Measurements from ENCODE around the gene MRPL54. TPM values are rescaled to one million over a fixed set of nuclear protein-coding genes. Genes with fewer than 3 reads are reported as not detected.
A peak's percentile ranks its signal among the peaks of the same experiment; 100 is the strongest.
"Not testable (repeated sequence)": the region's sequence is repeated elsewhere in the genome, so short reads cannot be mapped to it uniquely, and the experiment has no call there.

MRPL54 gene
- total RNA-seq, 2 experiments from 2014 or later, result 76.9 to 81.5 TPM

GRCh38 chr19:3803114-3803888 is 40.8 kb downstream of the MRPL54 start:
- peaks cover 19% of the 10 kb centered on the region for H3K4me1 Mint-ChIP-seq
- H3K27me3 Mint-ChIP-seq, result no peaks in the 10 kb centered on the region
- DNase-seq, result no peak
- H3K36me3 Mint-ChIP-seq, result no peaks in the 10 kb centered on the region
- H3K4me3 Mint-ChIP-seq, result no peak overlapping the region
- no peaks in the 10 kb centered on the region for H3K9me3 Mint-ChIP-seq
- no peak overlapping the region for H3K27ac Mint-ChIP-seq

- Mint-ChIP-seq H3K4me3 (no peak overlapping the region), H3K27ac (no peak overlapping the region), H3K36me3 (no peaks in the 10 kb centered on the region), H3K4me1 (peaks cover 18% of the 10 kb centered on the region), H3K27me3 (no peaks in the 10 kb centered on the region), H3K9me3 (no peaks in the 10 kb centered on the region)
- DNase-seq, result no peak
Observed at GRCh38 chr19:3803986-3804385, 41.5 kb downstream of the MRPL54 start.

DNA sequence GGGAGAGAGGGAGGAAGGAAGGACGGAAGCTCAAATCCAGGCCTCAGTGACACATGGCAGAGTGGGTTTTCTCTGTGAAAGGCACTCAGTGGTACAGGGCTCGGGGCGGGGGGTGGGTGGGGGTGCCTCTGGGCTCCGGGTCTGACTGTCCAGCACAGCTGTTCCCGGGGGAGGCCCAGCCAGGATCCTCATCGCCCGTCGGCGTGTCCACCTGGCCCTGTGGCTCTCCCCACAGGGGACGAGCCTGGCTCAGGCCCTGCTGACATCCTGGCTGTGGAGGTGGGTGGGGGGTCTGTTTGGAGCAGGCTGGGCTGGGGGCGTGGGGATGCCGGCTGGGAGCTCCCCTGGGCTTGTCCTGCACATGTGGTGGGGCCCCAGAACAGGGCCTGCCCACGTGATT is 41.9 kb downstream of the MRPL54 start:
- DNase-seq, result no peak
- no peak overlapping the region for H3K4me3 Mint-ChIP-seq
- H3K9me3 Mint-ChIP-seq, result no peaks in the 10 kb centered on the region
- no peak overlapping the region for H3K27ac Mint-ChIP-seq
- no peaks in the 10 kb centered on the region for H3K36me3 Mint-ChIP-seq
- peaks cover 14% of the 10 kb centered on the region for H3K4me1 Mint-ChIP-seq
- H3K27me3 Mint-ChIP-seq, result no peaks in the 10 kb centered on the region

- no peak overlapping the region for H3K27ac Mint-ChIP-seq
- no peaks in the 10 kb centered on the region for H3K9me3 Mint-ChIP-seq
- no peaks in the 10 kb centered on the region for H3K27me3 Mint-ChIP-seq
- no peak overlapping the region for H3K4me3 Mint-ChIP-seq
- H3K4me1 Mint-ChIP-seq, result peaks cover 24% of the 10 kb centered on the region
- no peaks in the 10 kb centered on the region for H3K36me3 Mint-ChIP-seq
- no peak for DNase-seq
Observed at GRCh38 chr19:3805859-3806258, 43.4 kb downstream of the MRPL54 start.

- H3K27ac Mint-ChIP-seq, result no peak overlapping the region
- H3K4me1 Mint-ChIP-seq, result peaks cover 23% of the 10 kb centered on the region
- H3K4me3 Mint-ChIP-seq, result no peak overlapping the region
- H3K9me3 Mint-ChIP-seq, result no peaks in the 10 kb centered on the region
- H3K27me3 Mint-ChIP-seq, result no peaks in the 10 kb centered on the region
- DNase-seq, result no peak
- no peaks in the 10 kb centered on the region for H3K36me3 Mint-ChIP-seq
Observed at GRCh38 chr19:3807131-3807480, 44.6 kb downstream of the MRPL54 start.

DNA sequence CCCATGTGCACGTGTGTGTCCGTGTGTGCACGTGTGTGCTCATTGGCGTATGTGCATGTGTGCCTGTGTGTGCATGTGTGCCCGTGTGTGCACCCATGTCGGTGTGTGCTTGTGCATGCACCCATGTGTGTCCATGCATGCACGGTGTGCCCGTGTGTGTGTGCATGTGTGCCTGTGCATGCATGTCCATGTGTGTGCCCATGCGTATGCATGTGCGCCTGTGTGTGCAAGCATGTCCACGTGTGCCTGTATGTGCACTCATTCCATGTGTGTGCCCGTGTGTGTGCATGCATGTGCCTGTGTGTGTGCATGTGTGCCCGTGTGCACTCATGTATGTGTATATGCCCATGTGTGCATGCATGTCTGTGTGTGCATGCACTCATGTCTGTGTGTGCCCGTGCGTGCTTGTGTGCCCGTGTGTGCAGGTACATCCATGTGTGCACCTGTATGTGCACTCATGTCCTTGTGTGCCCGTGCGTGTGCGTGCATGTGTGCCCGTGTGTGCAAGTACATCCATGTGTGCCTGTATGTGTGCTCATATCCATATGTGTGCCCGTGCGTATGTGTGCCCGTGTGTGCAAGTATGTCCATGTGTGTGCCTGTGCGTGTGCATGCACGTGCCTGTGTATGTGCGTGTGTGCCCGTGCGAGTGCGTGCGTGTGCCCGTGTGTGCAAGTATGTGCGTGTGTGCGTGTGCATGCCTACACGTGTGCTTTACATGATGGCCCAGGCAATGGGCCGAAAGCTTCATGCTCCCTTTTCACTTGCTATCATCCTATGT is 45.3 kb downstream of the MRPL54 start:
- no peak for DNase-seq
- H3K36me3 Mint-ChIP-seq, result no peaks in the 10 kb centered on the region
- no peak overlapping the region for H3K4me3 Mint-ChIP-seq
- H3K9me3 Mint-ChIP-seq, result peaks cover 1% of the 10 kb centered on the region
- H3K27me3 Mint-ChIP-seq, result no peaks in the 10 kb centered on the region
- H3K4me1 Mint-ChIP-seq, result peaks cover 30% of the 10 kb centered on the region
- H3K27ac Mint-ChIP-seq, result no peak overlapping the region

- Mint-ChIP-seq H3K36me3 (no peaks in the 10 kb centered on the region), H3K27me3 (no peaks in the 10 kb centered on the region), H3K9me3 (peaks cover 1% of the 10 kb centered on the region), H3K4me1 (peaks cover 38% of the 10 kb centered on the region), H3K27ac (no peak overlapping the region), H3K4me3 (no peak overlapping the region)
- DNase-seq, result no peak
Observed at GRCh38 chr19:3808420-3809143, 46.1 kb downstream of the MRPL54 start.

DNA sequence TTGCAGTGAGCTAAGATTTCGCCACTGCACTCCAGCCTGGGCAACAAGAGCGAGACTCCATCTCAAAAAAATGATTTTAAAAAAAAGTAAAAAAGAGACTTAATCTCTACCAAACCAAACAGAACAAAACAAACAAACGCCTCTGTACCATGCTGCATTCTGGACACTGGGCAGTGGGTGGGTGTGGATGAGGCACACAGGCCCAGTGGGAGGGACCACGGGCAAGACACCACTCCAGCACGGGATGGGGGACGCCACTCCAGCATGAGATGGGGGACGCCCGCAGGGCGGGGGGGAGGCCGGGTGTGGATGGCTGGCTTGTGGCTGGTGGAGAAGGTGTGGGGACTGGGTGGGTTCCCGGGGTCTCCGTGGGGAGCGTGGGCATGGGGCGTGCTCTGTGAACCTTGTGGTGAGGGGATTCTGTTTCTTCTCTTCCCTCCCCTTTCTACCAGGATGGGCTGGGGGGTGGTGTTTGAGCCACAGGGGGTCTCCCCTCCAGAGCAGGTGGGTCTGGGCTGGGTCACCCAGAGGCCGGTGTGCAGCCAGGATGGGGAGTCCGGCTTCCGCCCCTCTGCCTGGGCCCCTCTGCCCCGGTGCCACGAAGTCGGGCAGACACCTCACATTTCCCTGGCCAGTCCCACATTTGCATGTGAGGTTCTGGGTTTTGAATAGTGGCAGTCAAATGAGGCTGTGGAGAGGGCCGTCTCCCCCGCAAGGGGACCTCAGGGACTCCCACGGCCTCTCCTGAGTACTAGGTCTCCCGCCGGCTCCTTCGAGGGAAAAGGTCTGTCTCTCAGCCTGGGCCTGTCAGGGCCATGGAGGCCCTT is 47.6 kb downstream of the MRPL54 start:
- H3K9me3 Mint-ChIP-seq, result peaks cover 1% of the 10 kb centered on the region
- H3K4me3 Mint-ChIP-seq, result no peak overlapping the region
- H3K27ac Mint-ChIP-seq, result no peak overlapping the region
- no peaks in the 10 kb centered on the region for H3K27me3 Mint-ChIP-seq
- H3K36me3 Mint-ChIP-seq, result no peaks in the 10 kb centered on the region
- peaks cover 47% of the 10 kb centered on the region for H3K4me1 Mint-ChIP-seq
- no peak for DNase-seq

DNA sequence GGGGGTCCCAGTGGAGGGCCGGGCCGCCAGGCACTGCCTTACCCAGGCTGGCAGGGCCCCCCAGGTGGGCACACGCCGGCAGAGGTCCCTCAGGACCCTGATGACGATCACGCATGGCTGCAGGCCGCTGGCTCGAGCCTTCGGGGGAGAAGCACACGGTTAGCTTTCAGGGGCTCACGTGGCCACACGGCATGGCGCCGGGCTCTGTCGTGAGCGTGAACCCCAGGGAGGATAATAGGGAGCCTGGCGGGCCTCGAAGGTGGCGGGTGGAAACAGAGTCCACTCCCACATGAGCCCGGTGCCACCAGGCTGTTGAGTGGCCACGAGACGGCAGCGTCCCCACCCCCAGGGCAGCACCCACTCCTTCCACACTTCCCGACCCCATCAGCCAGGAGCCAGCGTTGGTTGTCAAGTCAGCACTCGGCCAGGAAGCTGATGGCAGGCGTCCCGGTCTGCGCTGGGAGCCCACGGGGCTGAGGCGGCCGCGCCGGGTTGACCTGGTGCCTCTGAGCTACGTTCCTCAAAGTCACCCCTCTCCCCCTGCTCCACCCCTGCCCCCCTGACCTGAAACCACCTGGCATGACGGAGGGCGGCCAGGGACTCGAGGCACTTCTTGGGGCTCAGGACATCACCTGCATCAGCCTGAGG is 48.4 kb downstream of the MRPL54 start:
- no peak for DNase-seq
- H3K36me3 Mint-ChIP-seq, result no peaks in the 10 kb centered on the region
- no peak overlapping the region for H3K4me3 Mint-ChIP-seq
- H3K27me3 Mint-ChIP-seq, result no peaks in the 10 kb centered on the region
- no peak overlapping the region for H3K27ac Mint-ChIP-seq
- peaks cover 45% of the 10 kb centered on the region for H3K4me1 Mint-ChIP-seq
- H3K9me3 Mint-ChIP-seq, result peaks cover 1% of the 10 kb centered on the region

GRCh38 chr19:3813473-3814392 is 51.3 kb downstream of the MRPL54 start:
- no peak overlapping the region for H3K4me3 Mint-ChIP-seq
- peak overlapping the region; percentile 69 for H3K27ac Mint-ChIP-seq
- peaks cover 1% of the 10 kb centered on the region for H3K9me3 Mint-ChIP-seq
- H3K27me3 Mint-ChIP-seq, result no peaks in the 10 kb centered on the region
- no peaks in the 10 kb centered on the region for H3K36me3 Mint-ChIP-seq
- DNase-seq, result no peak
- peaks cover 49% of the 10 kb centered on the region for H3K4me1 Mint-ChIP-seq

DNA sequence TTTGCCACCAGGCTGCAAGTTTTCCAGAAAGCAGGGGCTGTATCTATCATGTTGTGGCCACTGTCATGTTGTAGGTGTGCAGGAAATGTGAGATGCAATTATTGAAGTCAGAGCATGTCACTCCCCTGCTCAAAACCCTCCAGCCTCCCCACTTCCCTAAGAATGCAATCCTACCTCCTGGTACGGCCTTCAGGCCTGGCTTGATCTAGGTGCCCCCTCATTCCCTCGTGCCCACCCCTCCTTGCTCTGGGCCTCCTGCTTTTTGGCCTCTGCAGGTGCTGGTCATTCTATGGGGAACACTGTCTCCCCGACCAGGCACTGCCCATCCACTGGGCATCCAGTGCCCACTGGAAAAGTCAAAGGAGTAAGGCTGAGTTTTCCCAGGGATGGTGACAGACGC is 52.2 kb downstream of the MRPL54 start:
- Mint-ChIP-seq H3K4me1 (peaks cover 49% of the 10 kb centered on the region), H3K9me3 (peaks cover 1% of the 10 kb centered on the region), H3K4me3 (no peak overlapping the region), H3K27ac (no peak overlapping the region), H3K27me3 (no peaks in the 10 kb centered on the region), H3K36me3 (no peaks in the 10 kb centered on the region)
- DNase-seq, result no peak

DNA sequence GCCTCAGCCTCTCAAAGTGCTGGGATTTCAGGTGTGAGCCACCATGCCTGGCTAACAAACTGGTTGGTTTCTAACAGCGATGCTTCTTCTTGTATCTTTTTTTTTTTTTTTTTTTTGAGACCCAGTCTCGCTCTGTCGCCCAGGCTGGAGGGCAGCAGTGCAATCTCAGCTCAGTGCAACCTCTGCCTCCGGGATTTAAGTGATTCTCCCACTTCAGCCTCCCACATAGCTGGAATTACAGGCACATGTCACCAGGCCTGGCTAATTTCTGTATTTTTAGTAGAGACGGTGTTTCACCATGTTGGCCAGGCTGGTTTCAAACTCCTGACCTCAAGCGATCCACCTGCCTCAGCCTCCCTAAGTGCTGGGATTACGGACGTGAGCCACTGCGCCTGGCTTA is 53.7 kb downstream of the MRPL54 start:
- H3K27ac Mint-ChIP-seq, H3K4me3 Mint-ChIP-seq, H3K27me3 Mint-ChIP-seq, H3K9me3 Mint-ChIP-seq, H3K36me3 Mint-ChIP-seq, DNase-seq: not testable (repeated sequence)
- peaks cover 38% of the 10 kb centered on the region for H3K4me1 Mint-ChIP-seq

DNA sequence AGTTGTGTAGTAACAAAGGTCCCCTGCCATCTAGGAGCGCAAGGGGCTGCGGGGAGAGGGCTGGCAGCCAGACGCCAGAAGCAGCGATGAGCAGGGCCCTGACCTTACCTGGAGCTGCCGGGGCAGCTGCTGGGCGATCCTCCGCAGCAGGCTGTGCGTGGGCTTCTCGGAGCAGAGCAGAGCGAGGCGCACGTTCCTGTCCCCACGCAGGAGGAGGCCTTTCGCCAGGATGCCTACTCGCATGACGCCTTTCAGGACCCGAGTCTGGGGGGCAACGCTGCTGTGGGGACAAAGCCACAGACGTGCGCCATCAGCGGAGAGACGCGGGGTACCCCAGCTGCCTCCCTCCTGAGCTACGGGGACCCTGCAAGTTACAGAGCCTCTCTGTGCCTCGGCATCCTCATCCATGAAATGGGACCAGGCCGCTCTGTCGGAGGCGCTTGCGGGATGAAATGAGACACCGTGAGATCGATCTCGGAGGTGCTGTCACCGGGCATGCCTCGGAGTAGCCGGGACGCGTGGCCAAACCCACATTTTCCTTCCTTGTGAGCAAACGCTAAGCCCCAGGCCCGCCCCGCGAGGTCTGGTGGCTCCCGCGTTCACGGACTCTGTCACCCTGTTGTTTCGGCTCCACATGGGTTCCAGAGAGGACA is 54.2 kb downstream of the MRPL54 start:
- H3K27me3 Mint-ChIP-seq, result no peaks in the 10 kb centered on the region
- H3K4me3 Mint-ChIP-seq, result no peak overlapping the region
- DNase-seq, result no peak
- H3K9me3 Mint-ChIP-seq, result peaks cover 1% of the 10 kb centered on the region
- H3K36me3 Mint-ChIP-seq, result no peaks in the 10 kb centered on the region
- peaks cover 36% of the 10 kb centered on the region for H3K4me1 Mint-ChIP-seq
- no peak overlapping the region for H3K27ac Mint-ChIP-seq

Measured in activated naive CD8-positive, alpha-beta T cell treated with anti-CD3 and anti-CD28 coated beads for 36 hours (primary cell).